ENCODE data around the gene HOXB7. TPM values are rescaled to one million over a fixed set of nuclear protein-coding genes. Genes with fewer than 3 reads are reported as not detected.

The HOXB7 gene
- total RNA-seq, 2 experiments from 2014 or later = 9.2 to 16.3 TPM

GRCh38 chr17:48565925-48566710 lies 44.7 kb downstream of the HOXB7 start:
- Histone ChIP-seq H2AFZ (ENCODE audit: low read length) (no peak overlapping the region), H3K9me3 (ENCODE audit: low read length) (no peaks in the 10 kb centered on the region), H3K27ac (ENCODE audit: low read depth, low read length, poor library complexity, severe bottlenecking) (no peak overlapping the region), H3K4me1 (ENCODE audit: insufficient read depth, low read length, poor library complexity, severe bottlenecking) (no peaks in the 10 kb centered on the region), H4K20me1 (ENCODE audit: insufficient read depth, low read length) (no peaks in the 10 kb centered on the region), H3K9me2 (ENCODE audit: insufficient read depth, low read length) (no peaks in the 10 kb centered on the region), H3K79me2 (ENCODE audit: insufficient read depth, low read depth, low read length) (no peaks in the 10 kb centered on the region), H3K4me3 (ENCODE audit: low read depth, low read length, poor library complexity, severe bottlenecking) (no peak overlapping the region), H3K4me2 (ENCODE audit: low read length) (no peak overlapping the region), H3K36me3 (ENCODE audit: insufficient read depth, low read length) (no peaks in the 10 kb centered on the region)
- ChIA-PET CTCF (ENCODE audit: unreplicated experiment) (no interaction called here), POLR2A (no interaction called here)
- no TSS peak for BruUV-seq (replicated peaks)
- DNase-seq (ENCODE audit: low spot score) = no peak
- TF ChIP-seq, protein P1, sequence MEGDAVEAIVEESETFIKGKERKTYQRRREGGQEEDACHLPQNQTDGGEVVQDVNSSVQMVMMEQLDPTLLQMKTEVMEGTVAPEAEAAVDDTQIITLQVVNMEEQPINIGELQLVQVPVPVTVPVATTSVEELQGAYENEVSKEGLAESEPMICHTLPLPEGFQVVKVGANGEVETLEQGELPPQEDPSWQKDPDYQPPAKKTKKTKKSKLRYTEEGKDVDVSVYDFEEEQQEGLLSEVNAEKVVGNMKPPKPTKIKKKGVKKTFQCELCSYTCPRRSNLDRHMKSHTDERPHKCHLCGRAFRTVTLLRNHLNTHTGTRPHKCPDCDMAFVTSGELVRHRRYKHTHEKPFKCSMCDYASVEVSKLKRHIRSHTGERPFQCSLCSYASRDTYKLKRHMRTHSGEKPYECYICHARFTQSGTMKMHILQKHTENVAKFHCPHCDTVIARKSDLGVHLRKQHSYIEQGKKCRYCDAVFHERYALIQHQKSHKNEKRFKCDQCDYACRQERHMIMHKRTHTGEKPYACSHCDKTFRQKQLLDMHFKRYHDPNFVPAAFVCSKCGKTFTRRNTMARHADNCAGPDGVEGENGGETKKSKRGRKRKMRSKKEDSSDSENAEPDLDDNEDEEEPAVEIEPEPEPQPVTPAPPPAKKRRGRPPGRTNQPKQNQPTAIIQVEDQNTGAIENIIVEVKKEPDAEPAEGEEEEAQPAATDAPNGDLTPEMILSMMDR (conservative IDR thresholded peaks at IDR 0.05; ENCODE audit: low read length) = no peak
- TF ChIP-seq EZH2phosphoT487 (IDR thresholded peaks at IDR 0.05; ENCODE audit: borderline replicate concordance, low read depth, low read length) = no peak
- intact Hi-C loops (cut with micrococcal nuclease; ENCODE audit: unreplicated experiment) = no loop called here

GRCh38 chr17:48565022-48565554 lies 45.7 kb downstream of the HOXB7 start:
- no peaks in the 10 kb centered on the region for H3K4me1 ChIP-seq (ENCODE audit: insufficient read depth, low read length, poor library complexity, severe bottlenecking)
- no peaks in the 10 kb centered on the region for H3K9me3 ChIP-seq (ENCODE audit: low read length)
- no peaks in the 10 kb centered on the region for H3K9me2 ChIP-seq (ENCODE audit: insufficient read depth, low read length)
- no TSS peak for BruUV-seq (replicated peaks)
- no peak overlapping the region for H3K4me2 ChIP-seq (ENCODE audit: low read length)
- no peak overlapping the region for H3K4me3 ChIP-seq (ENCODE audit: low read depth, low read length, poor library complexity, severe bottlenecking)
- ChIA-PET POLR2A (no interaction called here), CTCF (ENCODE audit: unreplicated experiment) (no interaction called here)
- H3K36me3 ChIP-seq (ENCODE audit: insufficient read depth, low read length) = no peaks in the 10 kb centered on the region
- H3K79me2 ChIP-seq (ENCODE audit: insufficient read depth, low read depth, low read length) = no peaks in the 10 kb centered on the region
- no peak overlapping the region for H2AFZ ChIP-seq (ENCODE audit: low read length)
- intact Hi-C loops (cut with micrococcal nuclease; ENCODE audit: unreplicated experiment) = no loop called here
- TF ChIP-seq, protein P1 (conservative IDR thresholded peaks at IDR 0.05; ENCODE audit: low read length) = no peak
- TF ChIP-seq EZH2phosphoT487 (IDR thresholded peaks at IDR 0.05; ENCODE audit: borderline replicate concordance, low read depth, low read length) = no peak
- no peak overlapping the region for H3K27ac ChIP-seq (ENCODE audit: low read depth, low read length, poor library complexity, severe bottlenecking)
- DNase-seq (ENCODE audit: low spot score) = no peak
- no peaks in the 10 kb centered on the region for H4K20me1 ChIP-seq (ENCODE audit: insufficient read depth, low read length)

All from OCI-LY7 (cell line).